Measurements from ENCODE around the gene XRCC3.

DNA sequence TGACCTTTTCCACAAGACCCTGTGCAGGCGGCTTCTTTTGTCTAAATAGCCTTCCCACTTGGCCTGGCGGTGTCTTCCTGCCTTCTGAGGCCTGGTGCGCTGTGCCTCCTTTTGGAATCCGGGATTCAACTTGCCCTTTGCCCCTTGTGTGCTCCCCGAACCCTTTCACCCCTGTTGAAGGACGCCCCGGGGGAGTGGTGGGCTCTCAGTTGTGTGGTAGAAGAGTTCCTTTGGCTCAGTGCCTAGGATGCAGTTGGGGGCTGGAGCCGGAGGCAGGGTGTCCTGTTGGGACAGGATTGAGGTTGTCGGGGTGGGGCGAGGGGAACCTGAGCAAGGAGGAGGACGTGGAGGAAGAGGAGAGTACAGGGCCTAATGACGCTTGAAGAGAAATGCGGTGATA is 51.7 kb downstream of the XRCC3 start:
- no peak for TF ChIP-seq TBP (IDR thresholded peaks at IDR 0.05; ENCODE audit: low read depth, low read length)
- no peak for TF ChIP-seq GABPA (IDR thresholded peaks at IDR 0.05; ENCODE audit: borderline replicate concordance, insufficient read depth, low read length)

Data from H1 (cell line).